SKM-1 treated with dmso at 0.1 percent for 144 hours (cell line): ENCODE data around the gene RPL34.
"Not testable (repeated sequence)": the region's sequence is repeated elsewhere in the genome, so short reads cannot be mapped to it uniquely, and the experiment has no call there.

Experiments used
- DNase-seq: peaks from one replicate; lab custom pipeline; 2025; ENCODE audit not compliant: unreplicated experiment; lab: John Stamatoyannopoulos, UW

The RPL34 gene

DNA sequence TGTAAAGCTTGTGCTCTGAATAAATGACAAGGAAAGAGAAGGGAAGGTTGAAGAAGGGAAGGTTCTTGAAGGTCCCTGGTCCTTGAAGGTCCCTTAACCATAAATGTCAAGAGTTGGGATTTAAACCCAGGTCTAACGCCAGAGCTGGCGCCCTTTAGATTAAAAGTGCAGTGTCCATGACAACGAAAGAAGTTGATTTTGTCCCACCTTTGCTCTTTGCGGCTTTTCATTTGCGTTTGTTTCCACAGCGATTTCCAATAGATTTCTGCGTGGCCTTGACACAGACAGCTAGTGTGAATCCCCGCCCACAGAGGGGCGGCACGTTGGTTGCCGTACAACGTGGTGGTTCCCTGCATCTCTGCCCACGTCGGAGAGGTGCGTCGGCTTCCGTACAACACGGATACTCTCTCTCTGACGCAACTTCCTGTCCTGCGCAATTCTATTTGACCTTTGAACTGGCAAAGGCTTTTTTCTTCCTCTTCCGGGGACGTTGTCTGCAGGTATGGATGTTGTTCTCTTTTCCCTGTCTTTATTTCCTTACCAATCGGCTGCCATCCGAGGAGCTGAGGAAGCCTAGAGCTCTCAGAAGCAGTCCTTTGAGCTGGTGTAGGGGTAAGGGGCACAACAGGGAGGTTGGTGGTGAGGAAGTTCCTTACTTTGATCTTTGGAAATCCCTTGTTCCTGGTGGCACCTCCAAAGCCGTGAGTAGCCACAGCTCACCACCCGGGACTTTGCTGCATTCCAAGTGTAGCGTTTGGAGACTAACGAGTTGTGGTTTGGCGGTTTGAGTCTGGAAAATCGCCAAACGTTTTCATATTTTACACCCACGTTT is at the start of gene RPL34:
Gene RPL34, plus strand, starts transcription at position 476 of the 832 bp plus-strand sequence. CDS start 1,384 bp downstream, outside the sequence.
- peak; percentile 94 for DNase-seq

DNA sequence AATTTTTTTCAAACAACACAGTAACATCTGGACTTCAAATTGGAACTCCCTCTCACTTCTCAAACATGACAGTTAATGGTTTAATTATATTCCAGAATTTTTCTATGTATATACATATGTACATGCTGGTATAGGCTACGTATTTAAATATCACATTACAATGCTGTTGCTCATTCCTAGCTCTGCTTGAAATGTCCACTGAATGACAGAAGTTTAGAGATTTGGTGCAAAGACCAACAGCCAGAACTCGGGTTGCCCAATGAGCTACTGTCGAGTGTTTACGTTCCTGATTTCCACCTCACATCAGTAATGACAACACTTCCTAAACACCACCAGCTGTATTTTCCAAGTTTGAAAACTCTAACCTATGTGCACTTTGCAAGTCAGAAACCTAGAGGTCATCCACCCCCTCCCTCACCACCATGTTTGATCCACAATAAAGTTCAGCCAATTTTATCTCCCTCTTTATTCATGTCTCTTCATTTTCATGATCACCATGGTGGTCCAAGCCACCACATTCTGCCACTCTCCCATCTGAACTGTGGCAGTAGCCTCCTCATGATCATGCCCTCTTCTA is 49.3 kb upstream of the RPL34 start:
- DNase-seq, result no peak

DNA sequence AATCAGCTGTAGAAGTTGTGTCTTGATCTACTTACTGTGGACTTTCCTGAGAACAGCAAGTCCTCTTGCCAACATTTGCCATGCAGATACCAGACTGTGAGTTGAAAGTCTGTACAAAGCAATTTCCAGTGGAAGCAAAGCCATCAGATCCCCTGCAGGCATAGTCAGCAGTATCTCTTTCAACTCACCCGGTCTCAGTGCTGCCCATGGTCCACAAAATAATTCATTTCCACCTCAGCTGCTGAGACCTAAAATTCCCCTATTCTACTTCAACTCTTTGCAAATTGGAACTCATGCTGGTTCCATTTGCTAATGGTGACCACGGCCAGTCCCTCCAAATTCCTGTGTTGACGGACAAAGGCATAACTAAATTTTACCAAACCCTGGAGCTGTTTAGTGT is 46.0 kb upstream of the RPL34 start:
- no peak for DNase-seq

DNA sequence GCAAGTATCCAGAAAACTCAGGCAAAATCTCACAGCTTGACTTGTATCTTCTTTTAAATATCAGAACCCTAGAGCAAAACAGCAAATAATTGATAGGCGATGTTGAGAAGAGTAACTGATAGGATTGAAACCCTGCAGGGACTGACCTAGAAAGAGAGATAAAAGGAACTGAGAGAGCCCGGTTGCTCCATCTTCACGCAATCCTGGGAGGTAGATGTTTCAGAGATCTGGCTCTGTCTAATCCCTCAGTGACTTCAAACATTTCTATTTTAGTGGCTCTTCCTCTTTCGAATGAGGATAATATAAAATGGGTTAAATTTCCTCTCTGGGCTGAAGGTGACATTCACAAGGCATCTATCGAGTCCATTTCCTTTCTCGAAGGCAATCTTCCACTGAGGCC is 39.3 kb upstream of the RPL34 start:
- DNase-seq, result peak; percentile 50

DNA sequence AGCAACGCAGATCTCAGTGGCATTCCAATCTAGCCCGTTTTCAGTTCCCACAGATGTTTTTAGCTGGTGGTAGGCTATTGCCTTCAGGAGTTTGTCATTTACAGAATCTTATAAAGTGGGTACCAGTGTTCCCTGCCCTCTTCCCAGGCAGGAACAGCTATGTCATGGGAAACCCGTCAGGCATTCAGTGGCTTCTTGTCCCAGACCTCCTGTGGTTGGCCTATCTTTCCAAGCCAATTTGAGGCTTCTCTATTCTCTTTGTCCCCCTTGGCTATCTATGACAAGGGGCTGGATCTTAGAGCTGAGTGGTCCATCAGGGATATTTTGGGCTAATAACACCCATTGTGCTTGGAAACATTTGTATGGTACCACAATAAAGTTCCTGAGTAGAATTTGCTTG is 33.6 kb upstream of the RPL34 start:
- DNase-seq, result no peak

DNA sequence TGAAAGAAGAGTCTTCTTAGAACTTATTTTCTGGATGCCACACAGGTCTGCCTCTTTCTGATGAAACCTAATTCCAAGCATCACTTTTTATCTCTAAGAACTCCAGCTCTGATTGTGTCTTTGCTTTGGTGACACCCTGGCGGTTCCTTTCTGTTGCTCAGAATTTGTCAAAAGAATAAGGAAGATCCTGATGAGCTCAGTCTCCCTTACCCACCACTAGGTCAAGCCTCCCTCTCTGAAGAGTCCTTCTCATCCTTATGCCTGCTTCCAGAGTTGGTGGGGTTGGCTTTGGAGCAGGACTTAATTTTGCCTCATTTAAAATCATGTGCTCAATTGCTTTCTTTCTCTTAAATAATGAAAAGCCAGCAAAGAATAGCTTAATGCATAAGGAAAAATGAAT is 31.5 kb upstream of the RPL34 start:
- no peak for DNase-seq

DNA sequence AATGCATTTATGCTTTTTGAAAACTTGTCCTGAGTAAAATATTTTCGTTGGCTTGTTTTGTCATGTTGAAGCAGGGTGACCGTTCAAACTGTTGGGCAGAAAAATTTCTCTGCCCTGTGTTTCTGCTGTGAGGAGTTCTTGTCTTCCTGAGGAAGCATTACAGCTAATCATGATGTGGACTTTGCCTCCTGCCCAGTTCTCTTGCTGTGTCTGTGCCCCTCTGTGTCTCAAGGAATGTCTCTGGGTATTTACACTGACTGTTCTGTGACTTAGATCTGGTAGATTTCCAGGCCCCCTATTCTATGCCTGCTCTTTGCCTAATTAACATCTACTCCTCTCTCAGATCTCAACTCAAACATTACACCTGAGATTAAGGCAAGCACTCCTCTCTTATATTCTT is 30.4 kb upstream of the RPL34 start:
- DNase-seq, result no peak

DNA sequence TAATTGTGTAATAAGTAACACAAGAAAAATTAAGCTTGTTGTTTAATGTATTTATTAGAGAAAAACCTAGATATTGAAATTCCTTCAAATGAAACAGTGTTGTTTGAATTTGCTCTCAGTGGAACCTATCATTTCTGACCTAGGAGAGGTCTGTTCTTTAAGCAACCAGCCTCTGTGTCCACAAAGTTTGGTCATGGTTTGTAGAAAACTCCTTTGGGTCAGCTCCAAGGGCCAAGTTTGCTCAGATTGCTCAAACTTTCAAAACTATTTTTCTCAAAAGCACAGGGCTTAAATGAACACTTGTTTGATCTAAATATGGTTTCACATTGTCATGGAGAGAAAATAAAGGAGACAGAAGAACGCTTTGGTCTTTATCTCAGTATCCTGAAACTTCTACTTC is 29.6 kb upstream of the RPL34 start:
- DNase-seq, result no peak

DNA sequence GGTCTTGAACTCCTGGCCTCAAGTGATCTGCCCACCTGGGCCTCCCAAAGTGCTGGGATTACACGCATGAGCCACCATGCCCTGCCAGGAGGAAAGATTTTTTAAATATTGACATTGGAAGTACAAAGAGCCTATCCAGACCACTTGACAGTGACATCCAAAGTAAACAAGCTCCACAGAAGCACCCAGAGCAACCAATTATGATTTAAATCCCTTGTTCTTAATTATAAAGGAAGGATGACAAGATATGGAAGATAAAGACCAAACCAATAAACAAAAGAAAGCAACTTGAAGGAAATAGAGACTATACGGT is 27.7 kb upstream of the RPL34 start:
- no peak for DNase-seq

DNA sequence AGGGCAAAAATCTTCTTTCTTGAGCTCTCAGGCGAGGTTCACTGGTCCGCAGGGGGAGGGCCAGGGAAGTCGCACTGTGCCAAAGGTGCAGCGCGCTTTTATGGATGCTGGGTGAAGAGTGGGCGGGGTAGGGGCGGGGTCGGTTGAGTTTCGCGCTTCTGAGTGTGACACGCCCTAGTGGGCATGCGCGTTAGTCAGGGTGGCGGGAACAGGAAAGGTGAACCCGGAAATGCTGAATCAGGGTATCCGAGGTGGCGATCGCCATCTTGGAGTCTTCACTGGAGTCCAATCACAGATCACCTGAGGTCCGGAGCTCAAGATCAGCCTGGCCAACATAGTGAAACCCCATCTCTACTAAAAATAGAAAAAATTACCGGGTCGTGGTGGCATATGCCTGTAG is 26.1 kb upstream of the RPL34 start:
- not testable (repeated sequence) for DNase-seq

DNA sequence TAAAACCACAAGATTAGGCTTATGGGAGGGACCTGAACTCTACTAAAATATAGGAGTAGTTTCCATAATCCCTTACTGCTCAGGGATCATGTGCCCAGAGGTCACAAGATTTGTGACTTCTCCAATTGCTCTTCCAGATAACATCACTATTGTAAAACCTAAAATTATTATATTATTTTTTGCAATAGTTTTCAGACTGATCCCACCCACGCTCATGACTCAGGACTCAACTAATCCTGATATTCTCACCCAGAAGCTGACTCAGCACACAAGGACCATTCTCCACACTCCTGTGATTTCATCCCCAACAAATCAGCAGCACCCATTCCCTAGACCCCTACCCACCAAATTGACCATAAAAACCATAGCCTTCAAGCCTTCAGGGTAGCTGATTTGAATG is 24.0 kb upstream of the RPL34 start:
- DNase-seq, result no peak

DNA sequence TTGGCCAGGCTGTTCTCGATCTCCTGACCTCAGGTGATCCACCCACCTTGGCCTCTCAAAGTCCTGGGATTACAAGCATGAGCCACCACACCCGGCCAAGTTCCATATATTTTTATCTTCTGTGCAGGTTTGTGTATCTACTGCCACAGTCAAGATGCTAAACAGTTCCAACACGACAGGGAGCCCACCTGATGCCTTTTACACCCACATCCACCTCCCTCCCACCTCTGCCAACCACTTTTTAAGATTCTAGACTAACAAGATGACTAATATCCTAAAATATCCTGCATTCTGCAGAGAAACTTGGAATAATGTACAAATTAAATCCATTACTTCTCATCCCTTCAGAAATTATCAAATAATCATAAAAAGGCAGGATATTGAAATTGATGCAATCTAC is 19.3 kb upstream of the RPL34 start:
- DNase-seq, result no peak

DNA sequence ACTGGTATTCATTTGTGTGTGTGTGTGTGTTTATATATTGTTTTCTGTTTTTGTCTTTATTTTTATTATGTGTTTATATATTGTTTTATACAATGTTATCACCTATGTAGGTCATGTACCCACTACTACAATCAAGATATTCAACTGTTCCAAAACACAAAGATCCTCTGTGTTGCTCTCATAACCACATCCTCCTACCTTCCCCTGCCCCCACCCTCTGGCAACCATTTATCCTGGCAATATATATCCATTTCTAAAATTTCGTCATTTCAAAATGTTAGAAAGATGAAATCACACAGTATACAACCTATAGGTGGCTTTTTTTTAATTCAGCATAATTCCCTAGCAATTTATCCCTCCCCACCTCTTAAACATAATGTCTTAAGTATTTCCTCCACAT is 18.8 kb upstream of the RPL34 start:
- no peak for DNase-seq

DNA sequence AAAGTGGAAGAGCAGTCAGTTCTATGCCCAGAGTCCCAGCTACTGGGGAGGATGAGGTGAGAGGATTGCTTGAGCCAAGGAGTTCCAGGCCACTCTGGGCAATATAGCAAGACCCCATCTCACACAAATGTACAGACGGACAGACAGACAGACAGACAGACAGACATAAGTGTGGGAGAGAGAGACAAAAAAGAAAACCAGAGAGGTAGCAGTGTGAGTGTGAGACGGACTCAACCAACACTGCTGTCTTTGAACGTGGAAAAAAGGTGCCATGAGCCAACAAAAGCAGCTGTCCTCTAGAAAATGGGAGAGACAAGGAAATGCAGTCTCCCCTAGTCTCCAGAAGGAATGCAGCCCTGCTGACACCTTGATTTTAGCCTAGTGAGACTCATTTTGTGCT is 18.2 kb upstream of the RPL34 start:
- no peak for DNase-seq

DNA sequence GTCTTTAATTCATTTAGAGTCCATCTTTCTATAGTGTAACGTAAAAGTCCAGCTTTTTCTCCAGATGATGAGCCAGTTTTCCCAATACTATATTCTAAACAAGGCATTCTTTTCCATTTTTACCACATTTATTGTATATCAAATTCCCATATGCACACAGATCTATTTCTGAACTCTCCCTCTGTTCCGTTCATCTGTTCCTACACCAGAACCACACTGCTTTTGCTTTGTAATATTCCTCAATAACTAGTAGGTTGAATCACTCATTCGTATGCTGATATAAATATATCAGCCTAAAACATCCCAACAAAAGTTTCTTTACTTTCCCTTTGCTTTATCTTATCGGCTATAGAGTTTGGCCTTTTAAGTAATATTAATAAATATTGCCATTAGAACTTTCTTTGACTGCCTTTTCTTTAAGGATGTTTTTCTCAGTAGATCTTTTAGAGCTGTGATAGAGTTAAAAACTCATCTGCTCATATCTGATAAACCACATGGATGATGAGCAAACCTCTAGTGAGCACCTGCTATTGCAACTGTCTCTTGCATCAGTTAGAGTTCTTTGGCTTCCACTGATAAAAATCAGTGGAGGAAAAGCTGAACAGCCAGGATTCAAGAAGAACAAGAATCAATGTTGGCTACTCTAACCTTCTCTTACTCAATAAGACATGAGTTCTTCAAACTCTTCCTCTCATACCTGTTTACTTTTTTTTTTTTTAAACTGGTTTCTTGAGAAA is 13.1 kb upstream of the RPL34 start:
- DNase-seq, result no peak

DNA sequence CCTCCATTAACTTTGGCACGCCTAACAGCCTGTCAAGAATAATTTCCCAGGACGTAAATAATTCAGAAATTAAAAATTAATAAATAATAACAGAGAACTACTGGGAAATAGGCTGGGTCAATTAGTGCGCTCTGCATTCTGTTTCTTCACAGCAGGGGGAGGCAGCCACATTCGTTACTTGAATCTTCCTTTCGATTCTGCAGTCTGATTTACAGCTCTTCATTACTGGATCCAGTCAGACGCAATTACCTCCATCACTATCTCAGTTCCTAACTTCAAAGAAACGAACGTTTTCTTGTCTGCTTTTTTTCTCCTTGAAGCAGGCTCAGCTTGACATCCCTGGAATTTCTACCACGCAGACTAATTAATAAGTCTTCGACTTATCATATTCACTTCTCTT is 9.0 kb upstream of the RPL34 start:
- no peak for DNase-seq

DNA sequence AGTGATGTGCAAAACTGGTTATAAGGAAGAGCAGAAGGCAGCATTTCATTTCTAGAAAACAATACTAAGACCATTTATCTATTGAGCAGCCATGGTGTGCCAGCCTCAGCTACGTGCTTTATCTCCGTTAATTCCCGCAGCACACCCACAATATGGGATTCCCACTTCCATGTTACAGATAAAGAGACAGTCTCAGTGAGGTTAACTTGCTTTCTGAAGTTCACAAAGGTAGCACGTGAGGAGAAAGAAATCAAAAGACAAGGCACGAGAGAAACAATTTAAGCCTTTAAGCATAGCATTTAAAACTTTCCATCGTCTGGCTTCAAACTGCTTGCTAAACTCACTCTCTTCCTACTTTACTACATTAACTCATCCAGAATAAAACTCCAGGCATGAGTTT is 8.0 kb upstream of the RPL34 start:
- DNase-seq, result no peak

DNA sequence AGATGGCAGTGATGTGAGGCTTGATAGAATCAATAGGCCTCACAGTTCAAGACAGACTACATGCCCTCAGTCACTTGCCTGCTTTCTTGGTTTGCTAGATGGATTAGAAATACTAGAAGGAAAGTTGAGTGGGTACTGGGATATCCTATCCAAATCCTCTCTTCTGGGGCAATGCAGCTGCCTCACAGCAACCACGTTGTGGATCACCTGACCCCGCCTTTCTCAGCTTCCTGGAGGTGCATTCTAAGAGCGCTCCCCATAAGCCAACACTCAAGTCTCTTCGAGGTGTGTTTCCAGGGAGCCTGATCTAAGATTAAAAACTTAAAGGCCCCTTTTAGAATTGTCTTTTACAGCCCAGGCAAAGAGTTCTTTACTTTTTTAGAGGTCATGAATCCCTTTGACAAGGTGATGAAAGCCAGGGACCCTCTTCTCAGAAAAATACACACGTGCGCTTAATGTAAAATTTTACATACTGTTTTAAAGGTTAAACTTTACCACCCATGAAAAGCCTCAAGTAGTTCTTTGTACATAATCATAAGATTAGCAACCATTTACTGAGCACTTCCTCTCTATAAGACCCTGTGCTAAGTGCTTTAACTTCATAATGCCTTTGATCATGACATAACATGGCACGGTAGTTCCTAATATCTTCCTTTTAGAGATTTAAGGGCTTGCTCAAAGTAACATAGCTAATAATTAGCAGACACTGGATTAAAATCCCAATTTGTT is 840 bp upstream of the RPL34 start:
- DNase-seq, result no peak

DNA sequence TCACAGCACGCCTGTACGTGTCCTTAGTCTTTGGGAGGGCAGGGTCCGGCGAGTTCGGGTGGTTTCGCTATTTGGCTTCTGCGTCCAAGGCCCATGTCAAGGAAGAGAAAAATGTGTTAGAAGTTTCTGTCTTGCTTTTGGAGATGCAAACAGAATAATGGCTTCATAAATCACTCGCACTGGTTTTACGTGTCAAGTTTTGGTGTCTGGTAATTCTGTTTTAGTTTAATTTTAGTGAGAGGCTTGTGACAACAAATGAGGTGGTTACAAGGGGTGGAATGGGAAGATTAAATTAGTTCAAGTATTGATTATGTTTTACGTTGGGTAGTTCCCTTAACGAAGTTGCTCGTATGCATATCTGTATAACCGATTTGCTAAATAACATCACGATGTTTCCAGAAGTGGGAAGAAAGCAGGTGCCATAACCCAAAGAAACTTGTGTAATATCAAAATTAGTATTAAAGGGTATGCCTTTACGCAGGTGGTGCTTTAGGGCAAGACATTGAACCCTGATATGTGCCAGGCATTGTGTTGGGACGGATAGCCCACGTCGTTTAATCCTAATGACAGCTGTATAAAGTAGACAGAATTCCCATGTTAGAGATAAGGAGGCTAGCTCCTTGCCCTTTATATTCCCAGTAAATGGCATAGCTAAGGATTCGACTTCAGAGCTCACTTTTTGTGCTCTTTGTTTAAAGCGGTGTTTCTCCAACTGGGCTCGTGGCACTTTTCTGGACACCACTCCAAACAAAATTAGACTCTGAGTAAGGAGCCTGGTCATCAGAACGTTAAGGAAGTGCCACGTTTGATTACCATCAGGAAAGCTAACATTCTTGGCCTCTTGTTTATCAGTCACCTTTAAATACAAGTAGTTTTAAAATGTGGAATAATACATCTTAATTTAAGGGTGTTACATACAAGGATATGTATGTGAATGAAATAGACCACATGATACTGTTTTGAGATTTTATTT is 843 bp downstream of the RPL34 start:
- DNase-seq, result no peak

DNA sequence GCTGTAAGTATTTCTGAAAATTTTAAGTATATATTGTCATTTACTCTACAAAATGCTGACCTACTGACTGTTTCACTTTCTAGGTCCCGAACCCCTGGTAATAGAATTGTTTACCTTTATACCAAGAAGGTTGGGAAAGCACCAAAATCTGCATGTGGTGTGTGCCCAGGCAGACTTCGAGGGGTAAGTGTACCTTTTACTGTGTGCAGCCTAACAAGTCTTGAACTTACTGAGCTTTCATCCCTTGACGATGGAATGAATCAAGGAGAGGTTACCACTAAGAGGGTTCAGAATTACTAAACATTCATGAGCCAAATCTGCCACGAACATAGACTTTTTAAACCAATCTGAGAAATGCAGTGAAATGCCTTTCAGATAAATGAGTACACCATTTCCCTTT is 1.6 kb downstream of the RPL34 start:
- no peak for DNase-seq

DNA sequence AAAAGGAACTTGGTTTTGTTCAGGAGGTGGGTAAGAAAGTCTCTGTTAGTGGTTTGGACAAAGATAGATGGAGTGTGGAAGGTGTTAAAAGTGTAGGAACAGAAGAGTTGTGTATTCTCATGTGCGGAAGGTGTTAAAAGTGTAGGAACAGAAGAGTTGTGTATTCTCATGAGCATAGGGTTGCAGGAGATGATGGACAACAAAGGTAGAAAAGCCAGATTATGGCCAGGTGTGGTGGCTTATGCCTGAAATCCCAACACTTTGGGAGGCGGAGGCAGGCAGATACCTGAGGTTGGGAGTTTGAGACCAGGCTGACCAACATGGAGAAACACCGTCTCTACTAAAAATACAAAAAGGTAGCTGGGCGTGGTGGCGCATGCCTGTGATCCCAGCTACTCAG is 2.5 kb downstream of the RPL34 start:
- no peak for DNase-seq
